OCI-LY3 (cell line): ENCODE results near the gene RBM19.
"Not testable (repeated sequence)": the region's sequence is repeated elsewhere in the genome, so short reads cannot be mapped to it uniquely, and the experiment has no call there.

Source experiments
- H2AFZ ChIP-seq: fragments of 200-600, 300-600 bp; shearing (Covaris generic); 2 replicates; pipeline ENCODE4 v1.6.0; 2014; ENCODE audit warnings: antibody characterized with exemption, low read depth, low read length
- H3K27ac ChIP-seq: fragments of 200-600, 300-600 bp; sonication (generic); 2 replicates; pipeline ENCODE4 v1.5.1; 2014; ENCODE audit warnings: mild to moderate bottlenecking, low read length, moderate library complexity, mixed read lengths
- H3K27me3 ChIP-seq: fragments of 200-600, 300-600 bp; sonication (generic); 2 replicates; pipeline ENCODE4 v1.6.1; 2014; ENCODE audit warnings: low read depth, low read length, mixed read lengths
- H3K36me3 ChIP-seq: fragments of 200-600, 300-600 bp; sonication (generic); replicated peaks from 2 replicates; pipeline ENCODE3; 2014; ENCODE audit warnings: low read depth, low read length, mixed read lengths
- H3K4me1 ChIP-seq: fragments of 300-600, 200-600 bp; sonication (generic); 2 replicates; pipeline ENCODE4 v1.6.1; 2014; ENCODE audit warnings: low read length, mixed read lengths
- H3K4me2 ChIP-seq: fragments of 200-600, 300-600 bp; sonication (generic); 2 replicates; pipeline ENCODE4 v1.6.1; 2014; ENCODE audit warnings: low read length, mixed read lengths
- H3K4me3 ChIP-seq: fragments of 300-600, 200-600 bp; sonication (generic); 2 replicates; pipeline ENCODE4 v1.5.1; 2014; ENCODE audit warnings: antibody characterized with exemption, mild to moderate bottlenecking, low read length, moderate library complexity
- H3K79me2 ChIP-seq: fragments of 300-600, 200-600 bp; shearing (Covaris generic); 2 replicates; pipeline ENCODE4 v1.6.1; 2014; ENCODE audit warnings: mild to moderate bottlenecking, low read length, mixed read lengths
- H3K9ac ChIP-seq: fragments of 300-600, 200-600 bp; shearing (Covaris generic); 2 replicates; pipeline ENCODE4 v1.6.0; 2014; ENCODE audit warnings: mild to moderate bottlenecking, low read length, moderate library complexity
- H3K9me3 ChIP-seq: fragments of 200-600, 300-600 bp; shearing (Covaris generic); 2 replicates; pipeline ENCODE4 v1.6.1; 2014; ENCODE audit warnings: low read length, mixed read lengths; ENCODE audit not compliant: insufficient read depth
- H4K20me1 ChIP-seq: fragments of 200-600, 300-600 bp; sonication (generic); 2 replicates; pipeline ENCODE4 v1.6.1; 2016; ENCODE audit warnings: low read length, mixed read lengths; ENCODE audit not compliant: insufficient read depth
- EZH2phosphoT487 ChIP-seq: fragments of 200-600 bp; shearing (Covaris generic); IDR thresholded peaks from 2 replicates; pipeline ENCODE4 v1.6.1; 2018; ENCODE audit warnings: antibody characterized with exemption, mixed run types, low read depth
- TF ChIP-seq, protein P1 (sequence below): fragments of 200-600, 300-600 bp; sonication (generic); IDR thresholded peaks from 2 replicates; pipeline ENCODE4 v1.5.1; 2014; ENCODE audit warnings: antibody characterized with exemption, low read length, low read depth

RBM19 gene

DNA sequence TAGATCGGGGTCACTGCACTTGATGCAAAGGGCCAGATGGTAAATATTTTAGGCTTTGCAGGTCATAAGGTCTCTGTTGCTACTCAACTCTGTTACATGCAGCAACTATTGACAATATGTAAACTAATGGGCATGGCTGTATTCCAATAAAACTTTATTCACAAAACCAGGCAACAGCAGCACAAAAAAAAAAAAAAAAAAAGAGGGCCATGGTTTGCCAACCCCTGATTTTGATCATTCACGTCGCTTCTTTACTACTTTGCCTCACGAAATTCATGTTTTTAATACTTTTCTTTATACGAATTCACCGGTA is 152.9 kb downstream of the RBM19 start:
- Histone ChIP-seq H3K79me2 (no peaks in the 10 kb centered on the region), H3K36me3 (no peaks in the 10 kb centered on the region), H3K27me3 (no peaks in the 10 kb centered on the region), H3K9ac (no peak overlapping the region), H3K4me3 (no peak overlapping the region), H3K4me1 (no peaks in the 10 kb centered on the region), H3K4me2 (no peak overlapping the region), H4K20me1 (no peaks in the 10 kb centered on the region), H3K27ac (no peak overlapping the region), H3K9me3 (no peaks in the 10 kb centered on the region), H2AFZ (no peak overlapping the region)
- TF ChIP-seq EZH2phosphoT487 = no peak
- TF ChIP-seq, protein P1, sequence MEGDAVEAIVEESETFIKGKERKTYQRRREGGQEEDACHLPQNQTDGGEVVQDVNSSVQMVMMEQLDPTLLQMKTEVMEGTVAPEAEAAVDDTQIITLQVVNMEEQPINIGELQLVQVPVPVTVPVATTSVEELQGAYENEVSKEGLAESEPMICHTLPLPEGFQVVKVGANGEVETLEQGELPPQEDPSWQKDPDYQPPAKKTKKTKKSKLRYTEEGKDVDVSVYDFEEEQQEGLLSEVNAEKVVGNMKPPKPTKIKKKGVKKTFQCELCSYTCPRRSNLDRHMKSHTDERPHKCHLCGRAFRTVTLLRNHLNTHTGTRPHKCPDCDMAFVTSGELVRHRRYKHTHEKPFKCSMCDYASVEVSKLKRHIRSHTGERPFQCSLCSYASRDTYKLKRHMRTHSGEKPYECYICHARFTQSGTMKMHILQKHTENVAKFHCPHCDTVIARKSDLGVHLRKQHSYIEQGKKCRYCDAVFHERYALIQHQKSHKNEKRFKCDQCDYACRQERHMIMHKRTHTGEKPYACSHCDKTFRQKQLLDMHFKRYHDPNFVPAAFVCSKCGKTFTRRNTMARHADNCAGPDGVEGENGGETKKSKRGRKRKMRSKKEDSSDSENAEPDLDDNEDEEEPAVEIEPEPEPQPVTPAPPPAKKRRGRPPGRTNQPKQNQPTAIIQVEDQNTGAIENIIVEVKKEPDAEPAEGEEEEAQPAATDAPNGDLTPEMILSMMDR = no peak

GRCh38 chr12:113812411-113813228 is 153.5 kb downstream of the RBM19 start:
- TF ChIP-seq, protein P1 = no peak
- TF ChIP-seq EZH2phosphoT487 = no peak
- no peak overlapping the region for H3K9ac ChIP-seq

DNA sequence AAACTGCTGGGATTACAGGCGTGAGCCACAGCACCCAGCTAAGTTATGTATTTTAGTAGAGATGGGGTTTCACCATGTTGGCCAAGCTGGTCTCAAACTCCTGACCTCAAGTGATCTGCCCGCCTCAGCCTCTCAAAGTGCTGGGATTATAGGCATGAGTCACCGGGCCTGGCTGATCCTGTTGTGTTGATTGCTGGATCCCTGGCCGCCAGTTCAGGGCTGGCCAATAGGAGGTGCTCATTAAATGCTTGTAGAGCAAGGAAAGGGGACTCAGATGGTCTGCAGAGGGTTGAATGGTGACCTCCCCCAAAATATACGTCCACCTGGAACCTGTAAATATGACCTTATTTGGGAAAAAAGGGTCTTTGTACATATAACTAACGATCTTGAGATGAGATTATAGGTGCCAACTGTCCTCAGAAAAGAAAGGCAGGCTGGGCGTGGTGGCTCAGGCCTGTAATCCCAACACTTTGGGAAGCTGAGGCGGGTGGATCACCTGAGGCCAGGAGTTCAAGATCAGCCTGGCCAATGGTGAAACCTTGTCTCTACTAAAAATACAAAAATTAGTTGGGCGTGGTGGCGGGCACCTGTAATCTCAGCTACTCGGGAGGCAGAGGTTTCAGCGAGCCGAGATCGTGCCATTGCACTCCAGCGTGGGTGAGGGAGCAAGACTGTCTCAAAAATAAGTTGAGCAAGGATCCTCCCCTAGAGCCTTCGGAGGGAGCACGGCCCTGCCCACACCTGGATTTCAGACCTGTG is 156.5 kb downstream of the RBM19 start:
- not testable (repeated sequence) for H3K36me3 ChIP-seq, H4K20me1 ChIP-seq, H3K4me1 ChIP-seq, H3K79me2 ChIP-seq, H3K9ac ChIP-seq, H2AFZ ChIP-seq, H3K4me3 ChIP-seq, H3K4me2 ChIP-seq, H3K27ac ChIP-seq, H3K27me3 ChIP-seq, H3K9me3 ChIP-seq

More at GRCh38 chr12:113812411-113813228, 153.5 kb downstream of the RBM19 start:
- H3K36me3 ChIP-seq = no peaks in the 10 kb centered on the region
- H3K9me3 ChIP-seq = no peaks in the 10 kb centered on the region
- H3K27ac ChIP-seq = no peak overlapping the region
- H3K4me2 ChIP-seq = no peak overlapping the region
- H2AFZ ChIP-seq = no peak overlapping the region
- no peak overlapping the region for H3K4me3 ChIP-seq
- no peaks in the 10 kb centered on the region for H3K4me1 ChIP-seq
- H4K20me1 ChIP-seq = no peaks in the 10 kb centered on the region
- no peaks in the 10 kb centered on the region for H3K27me3 ChIP-seq
- H3K79me2 ChIP-seq = no peaks in the 10 kb centered on the region

- no peaks in the 10 kb centered on the region for H3K79me2 ChIP-seq
- no peaks in the 10 kb centered on the region for H4K20me1 ChIP-seq
- H3K4me1 ChIP-seq = no peaks in the 10 kb centered on the region
- H3K4me3 ChIP-seq = no peak overlapping the region
- H3K36me3 ChIP-seq = no peaks in the 10 kb centered on the region
- no peaks in the 10 kb centered on the region for H3K27me3 ChIP-seq
- H3K4me2 ChIP-seq = no peak overlapping the region
- H3K9ac ChIP-seq = no peak overlapping the region
- no peaks in the 10 kb centered on the region for H3K9me3 ChIP-seq
- no peak overlapping the region for H3K27ac ChIP-seq
- H2AFZ ChIP-seq = no peak overlapping the region
- no peak for TF ChIP-seq EZH2phosphoT487
- TF ChIP-seq, protein P1 = no peak
Observed at GRCh38 chr12:113808095-113808951, 157.8 kb downstream of the RBM19 start.
